Esophagus muscularis mucosa (tissue), 3 donors: ENCODE results near the gene POLE.

Experiments used
- CTCF ChIP-seq, 3 experiments: fragments of 200-600 bp in 2 of 3; fragments of 450-650 bp in 1 of 3; sonication (generic) in 2 of 3; IDR thresholded peaks; one replicate each; pipeline ENCODE4 v1.5.1; 2017 to 2019; ENCODE audit warnings: antibody characterized with exemption in 3 of 3, mild to moderate bottlenecking in 2 of 3, moderate library complexity in 1 of 3
- POLR2AphosphoS5 ChIP-seq, 2 donors: sonication (generic); formaldehyde crosslinking; IDR thresholded peaks; one replicate each; pipeline ENCODE4 v1.6.1; 2017; ENCODE audit warnings: antibody characterized with exemption in 2 of 2

- no peak for TF ChIP-seq CTCF (IDR thresholded peaks at IDR 0.05)
- TF ChIP-seq POLR2AphosphoS5 (IDR thresholded peaks at IDR 0.05), result no peak
These were observed 42.6 kb upstream of the POLE start for GRCh38 chr12:132729541-132730320.
